ENCODE data around the gene TUBA4A. TPM values are rescaled to one million over a fixed set of nuclear protein-coding genes. Genes with fewer than 3 reads are reported as not detected.

The TUBA4A gene
- total and polyA plus RNA-seq, 2 of the 4 experiments (the other 2 are of a cell fraction): 21.9 to 35.6 TPM

DNA sequence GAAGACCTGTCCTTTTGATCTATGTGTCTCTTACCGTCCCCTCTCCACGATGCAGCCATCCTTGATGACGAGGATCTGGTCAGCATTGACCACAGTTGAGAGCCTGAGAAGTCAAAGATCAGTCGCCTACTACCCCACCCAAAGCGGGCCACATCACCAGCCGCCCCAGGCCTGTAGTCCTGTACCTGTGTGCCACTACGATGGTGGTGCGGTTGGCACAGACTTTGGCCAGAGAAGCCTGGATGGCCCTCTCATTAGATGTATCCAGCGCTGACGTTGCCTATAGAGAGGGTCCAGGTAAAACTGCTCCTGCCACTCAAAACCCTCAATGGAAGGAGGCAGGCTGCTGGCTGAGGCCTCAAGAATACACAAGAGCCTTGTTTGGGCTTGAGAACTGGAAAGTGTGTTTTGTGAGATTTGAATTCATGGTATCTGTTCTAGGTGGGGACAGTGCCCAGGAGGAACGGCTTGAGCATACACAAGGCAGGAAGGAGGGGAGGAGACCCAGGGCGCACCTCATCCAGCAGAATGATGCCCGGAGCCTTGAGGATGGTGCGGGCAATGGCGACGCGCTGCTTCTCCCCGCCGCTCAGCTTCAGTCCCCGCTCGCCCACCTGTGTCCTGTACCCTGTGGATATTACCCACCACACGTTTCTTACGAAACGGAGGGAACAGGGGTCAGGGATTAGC is 43.4 kb downstream of the TUBA4A start:
- no peak overlapping the region for H3K56ac ChIP-seq (ENCODE audit: extremely low read depth, insufficient read depth, low read length)
- H3K36me3 ChIP-seq (ENCODE audit: control insufficient read depth, insufficient read depth, low read length): peaks cover 54% of the 10 kb centered on the region
- no peak for ATAC-seq (ENCODE audit: low read depth)
- no peak overlapping the region for H4K8ac ChIP-seq (ENCODE audit: low read depth in 2 of 2, low read length in 2 of 2)
- no peak overlapping the region for H3K23ac ChIP-seq (ENCODE audit: low read depth, low read length)
- BruUV-seq (replicated peaks): no TSS peak
- dilution Hi-C loops (cut with HindIII; ENCODE audit: low sequenced_read_pairs, unreplicated experiment) (no loop called here), intact Hi-C loops (cut with micrococcal nuclease) (no loop called here), in situ Hi-C loops (cut with MboI; ENCODE audit: low sequenced_read_pairs) (no loop called here)
- peaks cover 5 to 29% of the 10 kb centered on the region in 2 experiments; a peak in 3 of 4 replicates for H3K79me1 ChIP-seq (ENCODE audit: low read depth in 1 of 2, low read length in 2 of 2)
- no peak overlapping the region for H3K9ac ChIP-seq (ENCODE audit: low read depth, low read length)
- H4K91ac ChIP-seq (ENCODE audit: insufficient read depth, low read depth, low read length): no peak overlapping the region
- no peak overlapping the region for H2BK5ac ChIP-seq (ENCODE audit: low read depth, low read length, poor library complexity, severe bottlenecking)
- no peak overlapping the region for H2AFZ ChIP-seq (replicated peaks; ENCODE audit: low read length, poor library complexity)
- no peak overlapping the region for H3K27ac ChIP-seq (ENCODE audit: insufficient read depth, low read length)
- no peak overlapping the region for H2BK20ac ChIP-seq (ENCODE audit: low read depth, low read length)
- ChIA-PET POLR2A (ENCODE audit: unreplicated experiment) (no interaction called here), CTCF (no interaction called here)
- no peak overlapping the region for H3K4ac ChIP-seq (ENCODE audit: low read depth, low read length)
- H2AK5ac ChIP-seq (ENCODE audit: low read depth, low read length): no peak overlapping the region
- peaks cover 13% of the 10 kb centered on the region for H4K20me1 ChIP-seq (ENCODE audit: insufficient read depth, low read length)
- H3K4me1 ChIP-seq (ENCODE audit: control insufficient read depth, insufficient read depth, low read length): peaks cover 16% of the 10 kb centered on the region
- H2BK120ac ChIP-seq (ENCODE audit: low read depth, low read length): no peak overlapping the region
- no peaks in the 10 kb centered on the region for H3K9me3 ChIP-seq (ENCODE audit: control insufficient read depth, insufficient read depth, low read length)
- no peaks in the 10 kb centered on the region for H3K27me3 ChIP-seq (ENCODE audit: control insufficient read depth, insufficient read depth, low read length)
- no peak for DNase-seq
- no peak overlapping the region for H3K14ac ChIP-seq (replicated peaks; ENCODE audit: low read depth, low read length)
- H2BK15ac ChIP-seq (ENCODE audit: low read depth, low read length): no peak overlapping the region
- TF ChIP-seq NFE2L2 (IDR thresholded peaks at IDR 0.05; ENCODE audit: low read depth, low read length): no peak
- no peak for TF ChIP-seq CEBPB (IDR thresholded peaks at IDR 0.05; ENCODE audit: low read depth, low read length)
- TF ChIP-seq MAZ (IDR thresholded peaks at IDR 0.05; ENCODE audit: borderline replicate concordance, low read depth, low read length): no peak
- TF ChIP-seq FOS (IDR thresholded peaks at IDR 0.05; ENCODE audit: low read depth, low read length): no peak
- TF ChIP-seq, protein P1, sequence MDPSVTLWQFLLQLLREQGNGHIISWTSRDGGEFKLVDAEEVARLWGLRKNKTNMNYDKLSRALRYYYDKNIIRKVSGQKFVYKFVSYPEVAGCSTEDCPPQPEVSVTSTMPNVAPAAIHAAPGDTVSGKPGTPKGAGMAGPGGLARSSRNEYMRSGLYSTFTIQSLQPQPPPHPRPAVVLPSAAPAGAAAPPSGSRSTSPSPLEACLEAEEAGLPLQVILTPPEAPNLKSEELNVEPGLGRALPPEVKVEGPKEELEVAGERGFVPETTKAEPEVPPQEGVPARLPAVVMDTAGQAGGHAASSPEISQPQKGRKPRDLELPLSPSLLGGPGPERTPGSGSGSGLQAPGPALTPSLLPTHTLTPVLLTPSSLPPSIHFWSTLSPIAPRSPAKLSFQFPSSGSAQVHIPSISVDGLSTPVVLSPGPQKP (IDR thresholded peaks at IDR 0.05; ENCODE audit: borderline replicate concordance, low read depth, low read length): no peak
- no peak for TF ChIP-seq SMC3 (IDR thresholded peaks at IDR 0.05; ENCODE audit: low read depth, low read length)
- TF ChIP-seq, protein P2, sequence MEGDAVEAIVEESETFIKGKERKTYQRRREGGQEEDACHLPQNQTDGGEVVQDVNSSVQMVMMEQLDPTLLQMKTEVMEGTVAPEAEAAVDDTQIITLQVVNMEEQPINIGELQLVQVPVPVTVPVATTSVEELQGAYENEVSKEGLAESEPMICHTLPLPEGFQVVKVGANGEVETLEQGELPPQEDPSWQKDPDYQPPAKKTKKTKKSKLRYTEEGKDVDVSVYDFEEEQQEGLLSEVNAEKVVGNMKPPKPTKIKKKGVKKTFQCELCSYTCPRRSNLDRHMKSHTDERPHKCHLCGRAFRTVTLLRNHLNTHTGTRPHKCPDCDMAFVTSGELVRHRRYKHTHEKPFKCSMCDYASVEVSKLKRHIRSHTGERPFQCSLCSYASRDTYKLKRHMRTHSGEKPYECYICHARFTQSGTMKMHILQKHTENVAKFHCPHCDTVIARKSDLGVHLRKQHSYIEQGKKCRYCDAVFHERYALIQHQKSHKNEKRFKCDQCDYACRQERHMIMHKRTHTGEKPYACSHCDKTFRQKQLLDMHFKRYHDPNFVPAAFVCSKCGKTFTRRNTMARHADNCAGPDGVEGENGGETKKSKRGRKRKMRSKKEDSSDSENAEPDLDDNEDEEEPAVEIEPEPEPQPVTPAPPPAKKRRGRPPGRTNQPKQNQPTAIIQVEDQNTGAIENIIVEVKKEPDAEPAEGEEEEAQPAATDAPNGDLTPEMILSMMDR (conservative IDR thresholded peaks at IDR 0.05; ENCODE audit: low read depth, low read length): no peak
- no peak for TF ChIP-seq MAFK (IDR thresholded peaks at IDR 0.05; ENCODE audit: low read depth, low read length)
- H4K5ac ChIP-seq (ENCODE audit: low read depth, low read length): no peak overlapping the region
- H3K18ac ChIP-seq (ENCODE audit: low read depth, low read length): no peak overlapping the region
- no peak overlapping the region for H3K4me3 ChIP-seq (ENCODE audit: insufficient read depth, low read depth, low read length)
- peak overlapping the region; percentile 47 for H2AK9ac ChIP-seq (replicated peaks; ENCODE audit: low read depth, low read length, poor library complexity)
- WGBS, 2 experiments (ENCODE audit: extremely low coverage in 2 of 2, insufficient read length in 1 of 2): 100% methylated on average over 6 of the region's 24 CpGs; no CpG with 5 or more reads in 1 of the 2 experiments
- H3K4me2 ChIP-seq (ENCODE audit: low read depth, low read length): no peak overlapping the region
- peaks cover 8% of the 10 kb centered on the region; the same call in 1 of the 2 replicates for H3K9me1 ChIP-seq (ENCODE audit: insufficient read depth, low read length)

All from IMR-90 (cell line).